H9 (cell line): ENCODE results near the gene PAM. TPM values are rescaled to one million over a fixed set of nuclear protein-coding genes. Genes with fewer than 3 reads are reported as not detected.
A peak's percentile ranks its signal among the peaks of the same experiment; 100 is the strongest.

Experiments used
- DNase-seq: peaks from one replicate; pipeline ENCODE4 v3.0.0-alpha.2; 2017
- H2AFZ ChIP-seq: one replicate; pipeline ENCODE4 v1.6.1; 2013; ENCODE audit warnings: mild to moderate bottlenecking, low read length, control low read depth, moderate library complexity
- H2AK5ac ChIP-seq: 2 replicates; pipeline ENCODE4 v1.6.1; 2013; ENCODE audit warnings: low read length, control low read depth, mixed read lengths; ENCODE audit not compliant: insufficient read length
- H2BK120ac ChIP-seq: one replicate; pipeline ENCODE4 v1.6.1; 2013; ENCODE audit warnings: low read depth, mild to moderate bottlenecking, low read length, control low read depth, inconsistent platforms; ENCODE audit not compliant: poor library complexity, severe bottlenecking
- H2BK12ac ChIP-seq: 2 replicates; pipeline ENCODE4 v1.6.1; 2013; ENCODE audit warnings: low read length, control low read depth, mixed read lengths, low read depth; ENCODE audit not compliant: insufficient read length
- H2BK15ac ChIP-seq: 2 replicates; pipeline ENCODE4 v1.6.1; 2013; ENCODE audit warnings: low read depth, low read length, control low read depth
- H2BK20ac ChIP-seq: one replicate; pipeline ENCODE4 v1.6.1; 2013; ENCODE audit warnings: low read depth, mild to moderate bottlenecking, low read length, control low read depth, inconsistent platforms; ENCODE audit not compliant: poor library complexity, severe bottlenecking
- H2BK5ac ChIP-seq: 2 replicates; pipeline ENCODE4 v1.6.1; 2013; ENCODE audit warnings: low read length, control low read depth, mixed read lengths; ENCODE audit not compliant: insufficient read length
- H3K14ac ChIP-seq: 2 replicates; pipeline ENCODE4 v1.6.1; 2013; ENCODE audit warnings: low read length, control low read depth; ENCODE audit not compliant: insufficient read depth
- H3K18ac ChIP-seq: 2 replicates; pipeline ENCODE4 v1.6.1; 2013; ENCODE audit warnings: low read depth, mild to moderate bottlenecking, mixed read lengths, low read length, control low read depth; ENCODE audit not compliant: insufficient read length
- H3K23ac ChIP-seq: 2 replicates; pipeline ENCODE4 v1.6.1; 2013; ENCODE audit warnings: low read length, control low read depth, mixed read lengths, low read depth; ENCODE audit not compliant: insufficient read length
- H3K23me2 ChIP-seq: 2 replicates; pipeline ENCODE4 v1.6.1; 2013; ENCODE audit warnings: low read depth, mild to moderate bottlenecking, mixed read lengths, low read length, control low read depth; ENCODE audit not compliant: insufficient read length, poor library complexity, severe bottlenecking
- H3K27ac ChIP-seq: 2 replicates; pipeline ENCODE4 v1.5.1; 2013; ENCODE audit warnings: low read length, control low read depth, mixed read lengths, low read depth; ENCODE audit not compliant: insufficient read length
- H3K27me3 ChIP-seq: 2 replicates; pipeline ENCODE4 v1.6.1; 2013; ENCODE audit warnings: low read length, control low read depth, inconsistent platforms; ENCODE audit not compliant: insufficient read depth
- H3K4ac ChIP-seq: 2 replicates; pipeline ENCODE4 v1.6.1; 2013; ENCODE audit warnings: low read depth, mild to moderate bottlenecking, control low read depth, inconsistent platforms, low read length, moderate library complexity
- H3K4me1 ChIP-seq: 2 replicates; pipeline ENCODE4 v1.6.1; 2013; ENCODE audit warnings: low read length, control low read depth, inconsistent platforms; ENCODE audit not compliant: insufficient read depth
- H3K4me2 ChIP-seq: 2 replicates; pipeline ENCODE4 v1.6.1; 2013; ENCODE audit warnings: low read length, control low read depth, mixed read lengths; ENCODE audit not compliant: insufficient read length, insufficient read depth
- H3K56ac ChIP-seq: 2 replicates; pipeline ENCODE4 v1.6.1; 2013; ENCODE audit warnings: low read depth, mild to moderate bottlenecking, mixed read lengths, low read length, control low read depth; ENCODE audit not compliant: insufficient read length
- H3K79me1 ChIP-seq: 2 replicates; pipeline ENCODE4 v1.6.1; 2013; ENCODE audit warnings: low read depth, mild to moderate bottlenecking, moderate library complexity, low read length, control low read depth, inconsistent platforms; ENCODE audit not compliant: insufficient read depth, poor library complexity, severe bottlenecking
- H3K79me2 ChIP-seq: 2 replicates; pipeline ENCODE4 v1.6.1; 2013; ENCODE audit warnings: low read length, control low read depth, inconsistent platforms; ENCODE audit not compliant: insufficient read depth
- H3K9ac ChIP-seq: 2 replicates; pipeline ENCODE4 v1.6.1; 2013; ENCODE audit warnings: low read length, control low read depth, mixed read lengths; ENCODE audit not compliant: insufficient read length; ENCODE audit errors: extremely low read depth
- H3K9me3 ChIP-seq: one replicate; pipeline ENCODE4 v1.6.1; 2013; ENCODE audit warnings: low read depth, low read length, inconsistent platforms; ENCODE audit not compliant: control insufficient read depth
- H3T11ph ChIP-seq: one replicate; pipeline ENCODE4 v1.6.1; 2013; ENCODE audit warnings: mild to moderate bottlenecking, low read length, control low read depth, inconsistent platforms
- H4K20me1 ChIP-seq: one replicate; pipeline ENCODE4 v1.6.1; 2013; ENCODE audit not compliant: control insufficient read depth, insufficient read length, insufficient read depth
- H4K5ac ChIP-seq: 2 replicates; pipeline ENCODE4 v1.6.1; 2013; ENCODE audit warnings: low read depth, mild to moderate bottlenecking, mixed read lengths, low read length, control low read depth; ENCODE audit not compliant: insufficient read length
- H4K8ac ChIP-seq: replicated peaks from 2 replicates; pipeline ENCODE4 v1.6.1; 2013; ENCODE audit warnings: low read length, control low read depth, mixed read lengths, low read depth; ENCODE audit not compliant: insufficient read length
- H4K91ac ChIP-seq: 2 replicates; pipeline ENCODE4 v1.6.1; 2013; ENCODE audit warnings: low read depth, mild to moderate bottlenecking, moderate library complexity, mixed read lengths, low read length, control low read depth; ENCODE audit not compliant: insufficient read length
- H3K27ac Mint-ChIP-seq, 3 experiments: 2 replicates in 2 of 3; 3 replicates in 1 of 3; pipeline ENCODE4 v1.8.0; 2020 to 2021; ENCODE audit warnings: mixed read lengths in 3 of 3, mild to moderate bottlenecking in 1 of 3, moderate library complexity in 1 of 3
- H3K27me3 Mint-ChIP-seq: 2 replicates; pipeline ENCODE4 v1.8.0; 2021; ENCODE audit warnings: low read depth, mild to moderate bottlenecking, moderate library complexity, mixed read lengths
- H3K36me3 Mint-ChIP-seq, 3 experiments: 2 replicates in 2 of 3; 3 replicates in 1 of 3; pipeline ENCODE4 v1.8.0; 2020 to 2021; ENCODE audit warnings: low read depth in 3 of 3, mixed read lengths in 3 of 3; ENCODE audit not compliant: insufficient read depth in 1 of 3
- H3K4me1 Mint-ChIP-seq, 2 experiments: 2 replicates each; pipeline ENCODE4 v1.8.0; 2020; ENCODE audit warnings: mixed read lengths in 2 of 2
- H3K4me3 Mint-ChIP-seq, 2 experiments: 2 replicates in 1 of 2; 3 replicates in 1 of 2; pipeline ENCODE4 v1.8.0; 2020 to 2021; ENCODE audit warnings: mild to moderate bottlenecking in 2 of 2, mixed read lengths in 2 of 2, moderate library complexity in 1 of 2
- H3K9me3 Mint-ChIP-seq, 2 experiments: 2 replicates in 1 of 2; 3 replicates in 1 of 2; pipeline ENCODE4 v1.8.0; 2020; ENCODE audit warnings: mild to moderate bottlenecking in 2 of 2, mixed read lengths in 2 of 2, moderate library complexity in 1 of 2
- WGBS: extraction: QIAGEN DNeasy Blood & Tissue Kit; methylation state at CpG from one replicate; pipeline ENCODE4 v1.1.7; 2013; ENCODE audit warnings: missing lambda C conversion rate, low lambda C conversion rate, mixed read lengths; ENCODE audit not compliant: insufficient read length; ENCODE audit errors: extremely low coverage; 5-methylcytosine and 5-hydroxymethylcytosine counted together
- total RNA-seq: library from RNA; stranded (reverse); gene quantifications from 2 replicates; pipeline ENCODE4 v1.2.1, GENCODE V29; 2021
- TF ChIP-seq, protein P1 (sequence below): fragments of 200-600 bp; sonication (generic); conservative IDR thresholded peaks from 3 replicates; pipeline ENCODE4 v1.8.0; 2021; ENCODE audit warnings: antibody characterized with exemption, mild to moderate bottlenecking

Gene PAM
- total RNA-seq, 1 experiment from 2014 or later = 31.5 TPM

DNA sequence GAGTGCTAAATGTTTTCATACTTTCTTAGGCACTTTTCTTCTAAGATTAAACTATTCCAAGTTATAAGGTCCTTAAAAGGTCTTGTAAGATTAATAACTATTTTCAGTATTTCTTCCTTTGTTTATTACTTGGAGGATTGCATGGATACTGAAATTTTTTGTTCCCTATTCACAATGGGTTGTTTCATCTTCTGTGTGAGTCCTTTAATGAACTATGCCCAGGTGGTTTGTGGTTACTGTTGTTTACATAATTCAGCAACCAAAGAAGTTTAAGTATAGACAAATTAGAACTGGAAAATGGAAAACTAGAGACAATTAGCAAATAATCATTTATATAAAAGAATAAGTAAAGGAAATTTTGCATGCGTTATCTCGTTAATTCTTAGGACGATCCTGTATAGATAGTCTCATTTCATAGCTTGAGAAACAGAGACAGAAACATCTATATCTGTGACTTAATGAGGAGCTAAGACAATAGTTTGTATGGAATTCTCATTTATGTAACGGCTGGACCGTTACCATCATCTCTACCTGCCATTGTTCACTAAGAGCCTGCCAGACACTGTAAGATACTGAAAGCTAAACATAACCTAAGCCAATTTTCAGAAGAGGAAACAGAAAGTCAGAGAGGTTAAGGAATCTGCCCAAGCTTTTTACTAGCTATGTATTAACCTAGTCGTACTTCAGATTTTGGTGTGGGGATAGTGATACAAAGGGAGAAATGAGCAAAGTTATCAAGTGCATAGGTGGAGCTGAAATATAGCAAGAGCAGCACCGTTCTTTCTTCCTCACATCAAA lies 148.2 kb downstream of the PAM start:
- no peak overlapping the region for H3K4me2 ChIP-seq
- no peaks in the 10 kb centered on the region for H3K79me2 ChIP-seq
- H3K27ac ChIP-seq = no peak overlapping the region
- H3T11ph ChIP-seq = no peak overlapping the region
- DNase-seq = no peak
- Mint-ChIP-seq H3K4me1 (peaks cover 6% of the 10 kb centered on the region in 2 experiments), H3K4me3 (no peak overlapping the region), H3K9me3 (peaks cover 2 to 7% of the 10 kb centered on the region in 2 experiments; a peak in 1 of 5 replicates), H3K27me3 (no peaks in the 10 kb centered on the region), H3K27ac (peak overlapping the region in 1 of 3 experiments; percentile 30; a peak in 1 of 7 replicates), H3K36me3 (peaks cover 0 to 10% (median 0%) of the 10 kb centered on the region in 3 experiments; a peak in 1 of 7 replicates)
- no peak overlapping the region for H2BK5ac ChIP-seq
- H2AFZ ChIP-seq = no peak overlapping the region
- H2BK20ac ChIP-seq = no peak overlapping the region
- no peaks in the 10 kb centered on the region for H3K9me3 ChIP-seq
- H2AK5ac ChIP-seq = no peak overlapping the region
- no peak overlapping the region for H4K8ac ChIP-seq
- no CpG with 5 or more reads among the region's 7 CpGs for WGBS
- H4K5ac ChIP-seq = no peak overlapping the region
- H3K56ac ChIP-seq = no peak overlapping the region
- no peak overlapping the region for H2BK15ac ChIP-seq
- H3K14ac ChIP-seq = no peak overlapping the region
- TF ChIP-seq, protein P1, sequence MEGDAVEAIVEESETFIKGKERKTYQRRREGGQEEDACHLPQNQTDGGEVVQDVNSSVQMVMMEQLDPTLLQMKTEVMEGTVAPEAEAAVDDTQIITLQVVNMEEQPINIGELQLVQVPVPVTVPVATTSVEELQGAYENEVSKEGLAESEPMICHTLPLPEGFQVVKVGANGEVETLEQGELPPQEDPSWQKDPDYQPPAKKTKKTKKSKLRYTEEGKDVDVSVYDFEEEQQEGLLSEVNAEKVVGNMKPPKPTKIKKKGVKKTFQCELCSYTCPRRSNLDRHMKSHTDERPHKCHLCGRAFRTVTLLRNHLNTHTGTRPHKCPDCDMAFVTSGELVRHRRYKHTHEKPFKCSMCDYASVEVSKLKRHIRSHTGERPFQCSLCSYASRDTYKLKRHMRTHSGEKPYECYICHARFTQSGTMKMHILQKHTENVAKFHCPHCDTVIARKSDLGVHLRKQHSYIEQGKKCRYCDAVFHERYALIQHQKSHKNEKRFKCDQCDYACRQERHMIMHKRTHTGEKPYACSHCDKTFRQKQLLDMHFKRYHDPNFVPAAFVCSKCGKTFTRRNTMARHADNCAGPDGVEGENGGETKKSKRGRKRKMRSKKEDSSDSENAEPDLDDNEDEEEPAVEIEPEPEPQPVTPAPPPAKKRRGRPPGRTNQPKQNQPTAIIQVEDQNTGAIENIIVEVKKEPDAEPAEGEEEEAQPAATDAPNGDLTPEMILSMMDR = no peak
- H3K27me3 ChIP-seq = no peaks in the 10 kb centered on the region
- no peak overlapping the region for H3K23ac ChIP-seq
- H4K20me1 ChIP-seq = no peaks in the 10 kb centered on the region
- no peaks in the 10 kb centered on the region for H3K23me2 ChIP-seq
- H3K4me1 ChIP-seq = no peaks in the 10 kb centered on the region; the same call in 1 of the 2 replicates
- H2BK120ac ChIP-seq = no peak overlapping the region
- H4K91ac ChIP-seq = no peak overlapping the region
- no peak overlapping the region for H3K18ac ChIP-seq
- H3K79me1 ChIP-seq = no peaks in the 10 kb centered on the region
- H3K9ac ChIP-seq = no peak overlapping the region
- no peak overlapping the region for H2BK12ac ChIP-seq
- H3K4ac ChIP-seq = no peak overlapping the region
